ENCODE measurements around the gene ZNF329. TPM values are rescaled to one million over a fixed set of nuclear protein-coding genes. Genes with fewer than 3 reads are reported as not detected.
"Not testable (repeated sequence)": the region's sequence is repeated elsewhere in the genome, so short reads cannot be mapped to it uniquely, and the experiment has no call there.

ZNF329 gene
- 12.1 TPM for polyA plus RNA-seq (ENCODE audit: insufficient read length)

- DNase-seq, result peak; percentile 86
Observed at GRCh38 chr19:58150328-58150921, at the start of gene ZNF329. Gene ZNF329, minus strand, starts transcription at chr19:58150789. Its CDS starts 21,286 bp downstream, at chr19:58129503.

- DNase-seq, result no peak
Observed at GRCh38 chr19:58196901-58197616, 46.5 kb upstream of the ZNF329 start.

DNA sequence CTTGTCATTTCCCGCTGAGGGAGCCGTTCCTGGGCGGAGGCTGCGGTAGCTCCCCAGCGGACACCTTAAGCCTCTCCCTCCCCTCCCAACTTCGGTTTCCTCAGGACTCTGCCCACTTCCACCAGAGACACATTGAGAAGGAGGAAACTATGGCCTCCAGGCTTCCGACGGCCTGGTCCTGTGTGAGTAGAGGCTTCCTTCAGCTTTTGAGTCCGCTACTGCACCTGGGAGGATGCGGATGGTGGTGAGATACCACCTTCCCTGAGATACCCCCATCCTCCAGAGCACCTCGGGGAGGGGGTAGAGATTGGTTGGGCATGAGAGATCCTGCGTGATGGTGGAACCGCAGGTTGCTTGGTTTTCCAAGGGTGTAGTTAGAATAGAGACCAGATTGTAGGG, 33.2 kb upstream of the ZNF329 start:
- DNase-seq, result no peak

GRCh38 chr19:58182989-58183816, 32.6 kb upstream of the ZNF329 start, which contains the start of gene ZNF274:
Gene ZNF274, plus strand, starts transcription at chr19:58183061. Its CDS starts 905 bp downstream, at chr19:58183966.
- DNase-seq, result peak; percentile 92

- no peak for DNase-seq
Observed at GRCh38 chr19:58182577-58182988, 32.0 kb upstream of the ZNF329 start.

- DNase-seq, result no peak
Observed at GRCh38 chr19:58181902-58182576, 31.4 kb upstream of the ZNF329 start.

DNA sequence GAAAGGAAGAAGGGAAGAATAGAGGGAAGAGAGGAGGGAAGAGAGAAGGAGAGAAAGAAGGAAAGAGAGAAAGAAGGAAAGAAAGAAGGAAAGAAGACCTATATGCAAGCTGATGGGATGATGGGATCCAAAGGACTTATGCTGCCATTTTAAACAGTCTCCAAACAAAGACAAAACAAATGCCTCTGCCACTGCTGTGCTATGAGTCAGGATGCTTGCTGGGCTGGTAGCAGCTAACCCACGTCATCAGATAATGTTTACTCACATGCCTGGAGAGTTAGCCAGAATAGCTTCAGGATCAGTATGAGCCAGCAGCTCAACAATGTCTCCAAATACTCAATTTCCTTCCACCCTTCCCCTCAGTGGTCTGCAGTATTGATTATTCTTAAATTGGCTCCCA, 20.3 kb upstream of the ZNF329 start:
- no peak for DNase-seq

DNA sequence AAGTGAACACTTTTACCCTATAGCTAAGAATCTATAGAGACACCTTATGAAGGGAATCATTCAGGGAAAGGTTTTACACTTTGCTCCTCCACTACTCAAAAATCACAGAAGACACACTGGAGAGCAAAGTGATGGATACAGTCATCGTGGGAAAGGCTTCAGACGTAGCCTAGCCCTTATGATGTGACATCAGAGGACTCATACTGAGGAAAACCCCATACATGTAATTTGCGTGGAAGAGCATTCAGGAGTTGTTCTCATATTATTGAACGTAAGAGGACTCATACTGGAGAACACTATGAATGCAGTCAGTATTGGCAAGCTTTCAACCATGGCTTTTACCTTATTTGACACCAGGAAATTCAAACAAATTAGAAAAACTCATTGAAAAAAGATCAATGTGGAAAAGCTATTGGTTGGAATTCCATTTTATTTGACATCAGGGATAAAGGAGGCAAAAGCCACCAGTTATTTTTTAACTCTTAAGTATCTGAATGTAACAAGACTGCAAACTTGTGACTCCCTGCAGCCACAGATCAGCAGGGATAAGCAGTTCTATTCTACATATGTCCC, 16.2 kb upstream of the ZNF329 start:
- DNase-seq, result no peak

- DNase-seq, result no peak
Observed at GRCh38 chr19:58166268-58166667, 15.7 kb upstream of the ZNF329 start.

DNA sequence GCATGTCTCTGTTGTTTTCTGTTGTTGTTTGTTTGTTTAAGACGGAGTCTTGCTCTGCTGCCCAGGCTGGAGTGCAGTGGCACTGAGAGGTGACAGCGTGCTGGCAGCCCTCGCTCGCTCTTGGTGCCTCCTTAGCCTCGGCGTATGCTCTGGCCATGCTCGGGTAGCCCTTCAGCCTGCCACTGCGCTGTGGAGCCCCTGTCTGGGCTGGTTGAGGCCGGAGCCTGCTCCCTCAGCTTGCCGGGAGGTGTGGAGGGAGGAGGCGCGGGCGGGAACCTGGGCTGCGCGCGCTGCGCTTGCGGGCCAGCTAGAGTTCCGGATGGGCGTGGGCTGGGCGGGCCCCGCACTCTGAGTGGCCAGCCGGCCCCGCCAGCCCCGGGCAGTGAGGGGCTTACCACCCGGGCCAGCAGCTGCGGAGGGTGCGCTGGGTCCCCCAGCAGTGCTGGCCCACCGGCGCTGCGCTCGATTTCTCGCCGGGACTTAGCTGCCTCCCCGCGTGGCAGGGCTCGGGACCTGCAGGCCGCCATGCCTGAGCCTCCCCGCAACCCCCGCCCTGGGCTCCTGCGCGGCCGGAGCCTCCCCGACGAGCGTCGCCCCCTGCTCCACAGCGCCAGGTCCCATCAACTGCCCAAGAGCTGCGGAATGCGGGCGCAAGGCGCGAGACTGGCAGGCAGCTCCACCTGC, 6.6 kb upstream of the ZNF329 start:
- no peak for DNase-seq

DNA sequence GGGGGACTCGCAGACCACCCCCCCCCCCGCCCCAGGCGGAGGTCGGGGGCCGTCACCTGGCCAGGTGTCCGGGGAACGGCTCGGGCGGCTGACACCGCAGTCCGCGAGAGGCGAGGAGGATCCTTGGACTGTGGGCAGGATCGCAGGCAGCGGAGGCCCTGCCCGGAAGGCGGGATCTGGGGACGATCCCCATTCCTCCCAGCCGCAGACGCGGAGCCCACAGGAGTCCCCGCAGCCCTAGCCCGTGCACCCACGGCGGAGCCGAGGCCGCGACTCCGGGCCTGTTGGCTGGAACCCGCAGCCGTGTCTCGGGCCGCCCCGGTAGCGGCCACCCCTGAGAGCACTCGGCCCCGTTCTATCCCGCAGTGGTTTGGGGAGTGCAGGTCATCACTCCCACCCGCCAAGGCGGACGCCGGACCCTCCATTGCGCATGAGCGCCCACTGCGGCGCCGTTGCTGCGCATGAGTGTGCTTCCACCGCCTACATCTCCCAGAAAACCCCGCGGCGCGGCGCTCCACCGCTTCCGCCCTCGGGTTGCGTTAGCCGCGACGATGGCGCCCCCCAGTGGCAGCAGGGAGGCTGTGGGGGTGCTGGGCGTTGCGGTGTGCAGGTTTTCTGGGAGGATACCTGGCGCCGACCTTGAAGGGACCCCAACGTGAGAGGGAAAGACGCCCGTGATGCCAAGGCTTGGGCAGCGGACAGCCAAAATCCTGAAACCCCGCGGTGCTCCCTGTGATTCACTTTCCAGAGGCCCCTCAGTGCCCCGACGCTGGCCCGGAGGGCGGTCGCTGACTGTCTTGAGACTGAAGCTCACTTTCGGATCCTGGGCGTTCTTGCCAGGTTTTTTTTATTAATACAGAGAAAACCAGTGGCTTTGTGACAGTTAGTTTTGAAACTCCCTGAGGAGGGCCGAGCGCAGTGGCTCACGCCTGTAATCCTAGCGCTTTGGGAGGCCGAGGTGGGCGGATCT, 4.4 kb upstream of the ZNF329 start:
- DNase-seq, result peak; percentile 98

DNA sequence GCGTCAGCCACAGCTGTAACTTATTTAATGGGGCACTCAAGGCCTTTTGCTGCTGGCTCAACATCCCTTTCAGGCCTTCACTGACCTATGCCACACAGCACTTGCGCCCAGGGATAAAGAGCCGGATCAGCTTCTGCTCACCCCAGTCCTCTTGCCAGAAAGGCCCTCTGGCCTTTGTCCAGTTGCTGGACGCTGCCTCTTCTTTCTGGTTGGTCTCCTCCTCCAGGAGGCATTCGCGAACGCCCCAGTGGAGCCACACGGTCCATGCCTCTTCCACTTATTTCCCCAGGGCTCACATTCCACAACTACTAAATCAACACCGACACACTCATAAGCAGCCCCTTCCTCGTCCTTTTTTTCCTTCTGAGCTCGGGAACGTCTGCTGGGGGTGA, 3.7 kb upstream of the ZNF329 start:
- DNase-seq, result peak; percentile 29

GRCh38 chr19:58153386-58153785, 2.8 kb upstream of the ZNF329 start:
- DNase-seq, result no peak

- DNase-seq, result not testable (repeated sequence)
Observed at GRCh38 chr19:58147475-58147874, 3.1 kb downstream of the ZNF329 start.

DNA sequence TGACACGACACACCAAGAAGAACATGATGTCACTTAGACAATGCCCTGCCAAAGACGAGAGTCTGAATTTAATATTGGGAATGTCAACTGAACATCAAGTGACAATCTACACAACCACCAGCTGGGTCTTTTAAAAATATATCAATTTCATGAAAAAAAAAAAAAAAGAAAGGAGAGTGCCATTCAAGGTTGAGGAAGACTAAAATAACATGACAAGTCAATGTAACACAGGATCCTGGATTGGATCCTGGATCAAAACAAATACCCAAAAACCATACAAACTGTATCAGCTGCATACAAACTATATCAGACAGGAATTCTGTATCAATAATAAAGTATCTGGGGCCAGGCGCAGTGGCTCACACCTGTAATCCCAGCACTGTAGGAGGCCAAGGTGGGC, 4.7 kb downstream of the ZNF329 start:
- no peak for DNase-seq

DNA sequence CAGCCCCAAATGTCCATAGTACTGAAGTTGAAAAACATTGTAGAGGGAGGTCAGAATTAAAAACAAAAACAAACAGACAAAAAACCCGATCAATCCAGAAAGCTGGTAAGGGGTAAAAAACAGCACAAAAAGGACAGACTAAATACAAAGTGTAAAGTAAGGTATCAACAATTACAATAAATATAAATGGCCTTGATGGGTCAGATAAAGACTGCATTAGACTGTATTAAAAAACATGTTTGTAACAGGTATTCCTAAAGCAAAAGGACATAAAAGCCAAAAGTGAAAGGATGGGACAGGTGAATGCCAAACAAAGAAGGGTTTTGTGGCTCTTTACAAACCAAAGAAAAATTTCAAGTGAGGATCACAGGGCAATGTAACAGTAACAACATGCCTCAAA, 16.3 kb downstream of the ZNF329 start:
- no peak for DNase-seq

- no peak for DNase-seq
Observed at GRCh38 chr19:58129284-58129683, 21.3 kb downstream of the ZNF329 start.

GRCh38 chr19:58128041-58128685, 22.4 kb downstream of the ZNF329 start:
- no peak for DNase-seq

DNA sequence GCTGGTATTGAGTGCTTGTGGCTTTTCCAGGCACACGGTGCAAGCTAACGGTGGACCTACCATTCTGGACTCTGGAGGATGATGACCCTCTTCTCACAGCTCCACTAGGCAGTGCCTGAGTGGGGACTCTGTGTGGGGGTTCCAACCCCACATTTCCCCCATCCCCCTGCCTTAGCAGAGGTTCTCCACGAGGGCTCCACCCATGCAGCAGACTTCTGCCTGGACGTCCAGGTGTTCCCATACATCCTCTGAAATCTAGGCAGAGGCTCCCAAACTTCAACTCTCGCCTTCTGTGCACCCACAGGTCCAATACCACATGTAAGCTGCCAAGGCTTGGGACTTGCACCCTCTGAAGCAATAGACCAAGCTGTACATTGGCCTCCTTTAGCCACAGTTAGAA, 27.2 kb downstream of the ZNF329 start:
- no peak for DNase-seq

Data from hindlimb muscle (tissue), 1 donor.